Gastroesophageal sphincter (tissue), 4 donors: ENCODE measurements around the gene TBC1D14. TPM values are rescaled to one million over a fixed set of nuclear protein-coding genes. Genes with fewer than 3 reads are reported as not detected.

Experiments used
- ATAC-seq: fragments of 150-250 bp; one replicate; pipeline ENCODE4 v1.9.1; 2016; ENCODE audit warnings: mild to moderate bottlenecking, moderate library complexity
- H3K27ac ChIP-seq, 4 donors: fragments of 200-600 bp; sonication (generic) in 3 of 4; 1 replicate in 3 of 4; 2 replicates in 1 of 4; pipeline ENCODE4 v1.5.1; 2016 to 2019
- H3K27me3 ChIP-seq: fragments of 200-600 bp; sonication (generic); one replicate; pipeline ENCODE4 v1.5.1; 2019
- H3K36me3 ChIP-seq, 2 donors: fragments of 200-600 bp; sonication (generic); one replicate each; pipeline ENCODE4 v1.5.1; 2019; ENCODE audit warnings: control low read depth in 1 of 2
- H3K4me1 ChIP-seq, 3 donors: fragments of 200-600 bp; sonication (generic); 1 replicate in 2 of 3; 2 replicates in 1 of 3; pipeline ENCODE4 v1.5.1; 2016 to 2019; ENCODE audit warnings: control low read depth in 2 of 3
- H3K4me3 ChIP-seq, 2 donors: fragments of 200-600 bp; sonication (generic); one replicate each; pipeline ENCODE4 v1.5.1; 2019; ENCODE audit warnings: mild to moderate bottlenecking in 1 of 2, moderate library complexity in 1 of 2
- H3K9me3 ChIP-seq, 3 donors: fragments of 200-600 bp; sonication (generic); one replicate each; pipeline ENCODE4 v1.5.1; 2017 to 2019; ENCODE audit warnings: control low read depth in 2 of 3
- CTCF ChIP-seq, 4 experiments: fragments of 200-600 bp in 2 of 4; fragments of 450-650 bp in 2 of 4; sonication (generic) in 1 of 4; IDR thresholded peaks; one replicate each; pipeline ENCODE4 v1.5.1; 2017 to 2019; ENCODE audit warnings: antibody characterized with exemption in 4 of 4, mild to moderate bottlenecking in 2 of 4, moderate library complexity in 2 of 4
- EP300 ChIP-seq: sonication (generic); formaldehyde crosslinking; IDR thresholded peaks from one replicate; pipeline ENCODE4 v1.6.1; 2017; ENCODE audit warnings: antibody characterized with exemption, mild to moderate bottlenecking
- POLR2A ChIP-seq, 2 donors: fragments of 450-650 bp; IDR thresholded peaks; one replicate each; pipeline ENCODE4 v1.6.1; 2017; ENCODE audit warnings: antibody characterized with exemption in 2 of 2, mild to moderate bottlenecking in 2 of 2, moderate library complexity in 1 of 2
- POLR2AphosphoS5 ChIP-seq: sonication (generic); formaldehyde crosslinking; IDR thresholded peaks from one replicate; pipeline ENCODE4 v1.6.1; 2017; ENCODE audit warnings: antibody characterized with exemption
- WGBS, 2 donors: methylation state at CpG; one replicate each; pipeline ENCODE4 v1.1.5; 2018; ENCODE audit warnings: low coverage in 1 of 2; 5-methylcytosine and 5-hydroxymethylcytosine counted together
- total RNA-seq, 4 donors: library from RNA; depleted of rRNA; stranded (reverse); fragments of >200 nt; gene quantifications; one replicate each; pipeline ENCODE4 v1.1.0, GENCODE V29; 2016

Gene TBC1D14
- total RNA-seq, 4 donors from 2014 or later: 42.5 to 54.2 (median 45.0) TPM

- Histone ChIP-seq H3K27ac (no peak overlapping the region), H3K4me1 (peaks cover 0 to 5% (median 0%) of the 10 kb centered on the region in 3 donors), H3K9me3 (no peaks in the 10 kb centered on the region), H3K36me3 (peaks cover 0 to 100% of the 10 kb centered on the region in 2 donors), H3K27me3 (no peaks in the 10 kb centered on the region), H3K4me3 (no peak overlapping the region)
- TF ChIP-seq CTCF (IDR thresholded peaks at IDR 0.05) (no peak), POLR2A (IDR thresholded peaks at IDR 0.05) (no peak), EP300 (no peak), POLR2AphosphoS5 (no peak)
- 40 to 67% methylated on average over 2 to 3 of the region's 3 CpGs for WGBS, 2 donors
- ATAC-seq: no peak
These were observed 96.8 kb downstream of the TBC1D14 start for GRCh38 chr4:7006411-7006810.

- no peak for TF ChIP-seq POLR2AphosphoS5
- TF ChIP-seq EP300: no peak
- TF ChIP-seq CTCF (IDR thresholded peaks at IDR 0.05): no peak
- no peak for TF ChIP-seq POLR2A (IDR thresholded peaks at IDR 0.05)
- no peak overlapping the region for H3K4me3 ChIP-seq
- 79% methylated on average over 9 of the region's 12 CpGs; no CpG with 5 or more reads in 1 of the 2 donors for WGBS, 2 donors
- no peaks in the 10 kb centered on the region for H3K9me3 ChIP-seq
- peaks cover 0 to 5% (median 0%) of the 10 kb centered on the region in 3 donors for H3K4me1 ChIP-seq
- peaks cover 0 to 100% of the 10 kb centered on the region in 2 donors for H3K36me3 ChIP-seq
- no peaks in the 10 kb centered on the region for H3K27me3 ChIP-seq
- no peak overlapping the region for H3K27ac ChIP-seq
- ATAC-seq: no peak
These were observed 97.7 kb downstream of the TBC1D14 start for GRCh38 chr4:7007142-7007907.

- Histone ChIP-seq H3K27ac (no peak overlapping the region), H3K4me3 (no peak overlapping the region), H3K27me3 (no peaks in the 10 kb centered on the region), H3K36me3 (peaks cover 0 to 100% of the 10 kb centered on the region in 2 donors), H3K4me1 (peaks cover 0 to 5% (median 0%) of the 10 kb centered on the region in 3 donors), H3K9me3 (no peaks in the 10 kb centered on the region)
- TF ChIP-seq EP300 (no peak), CTCF (IDR thresholded peaks at IDR 0.05) (no peak), POLR2A (IDR thresholded peaks at IDR 0.05) (no peak), POLR2AphosphoS5 (no peak)
- 20 to 69% methylated on average over 1 to 2 of the region's 2 CpGs for WGBS, 2 donors
- ATAC-seq: no peak
These were observed 98.3 kb downstream of the TBC1D14 start for GRCh38 chr4:7007944-7008343.

GRCh38 chr4:7009564-7009963 lies 99.9 kb downstream of the TBC1D14 start:
- TF ChIP-seq EP300: no peak
- peaks cover 0 to 5% (median 0%) of the 10 kb centered on the region in 3 donors for H3K4me1 ChIP-seq
- WGBS, 2 donors: 79 to 87% methylated on average over 4 to 5 of the region's 5 CpGs
- no peaks in the 10 kb centered on the region for H3K27me3 ChIP-seq
- peaks cover 0 to 100% of the 10 kb centered on the region in 2 donors for H3K36me3 ChIP-seq
- H3K4me3 ChIP-seq: no peak overlapping the region
- no peak overlapping the region for H3K27ac ChIP-seq
- H3K9me3 ChIP-seq: no peaks in the 10 kb centered on the region
- no peak for ATAC-seq

GRCh38 chr4:7013175-7013574 lies 103.5 kb downstream of the TBC1D14 start:
- Histone ChIP-seq H3K27ac (no peak overlapping the region), H3K36me3 (peaks cover 0 to 100% of the 10 kb centered on the region in 2 donors), H3K4me3 (no peak overlapping the region), H3K27me3 (no peaks in the 10 kb centered on the region), H3K4me1 (peaks cover 0 to 5% (median 0%) of the 10 kb centered on the region in 3 donors), H3K9me3 (no peaks in the 10 kb centered on the region)
- TF ChIP-seq POLR2A (IDR thresholded peaks at IDR 0.05) (no peak), EP300 (no peak), CTCF (IDR thresholded peaks at IDR 0.05) (no peak)
- no peak for ATAC-seq
- WGBS, 2 donors: 60 to 86% methylated on average over 1 to 6 of the region's 11 CpGs
